CD4-positive, alpha-beta memory T cell (primary cell): ENCODE data around the gene H3-3A. TPM values are rescaled to one million over a fixed set of nuclear protein-coding genes. Genes with fewer than 3 reads are reported as not detected.
A peak's percentile ranks its signal among the peaks of the same experiment; 100 is the strongest.

Experiments used
- CTCF ChIA-PET: fragments of 350-600 bp; sonication (Branson Sonifier 250); formaldehyde crosslinking; loops from one replicate; lab custom pipeline; 2021; ENCODE audit warnings: inconsistent platforms; ENCODE audit not compliant: partially characterized antibody; lab: Charles Lee
- POLR2A ChIA-PET: fragments of 350-600 bp; sonication (Branson Sonifier 250); formaldehyde crosslinking; loops from one replicate; lab custom pipeline; 2021; ENCODE audit not compliant: partially characterized antibody; lab: Charles Lee
- DNase-seq, 5 donors: peaks; one replicate each; pipeline versions ENCODE4 v3.0.0 to v3.0.0-alpha.2; 2020 to 2022; ENCODE audit warnings: mixed read lengths in 1 of 5
- H3K27ac ChIP-seq: one replicate; pipeline ENCODE4 v1.7.0; 2013; ENCODE audit warnings: low read depth, low read length
- H3K27me3 ChIP-seq: 2 replicates; pipeline ENCODE4 v1.7.0; 2013; ENCODE audit warnings: mild to moderate bottlenecking, low read length, moderate library complexity; ENCODE audit not compliant: insufficient read depth
- H3K36me3 ChIP-seq: 2 replicates; pipeline ENCODE4 v1.7.0; 2013; ENCODE audit warnings: mild to moderate bottlenecking, low read length, moderate library complexity; ENCODE audit not compliant: insufficient read depth
- H3K4me1 ChIP-seq: 2 replicates; pipeline ENCODE4 v1.7.0; 2013; ENCODE audit warnings: mild to moderate bottlenecking, low read length, moderate library complexity; ENCODE audit not compliant: insufficient read depth
- H3K4me3 ChIP-seq, 2 donors: one replicate each; pipeline ENCODE4 v1.7.0; 2013; ENCODE audit warnings: low read length in 2 of 2, mild to moderate bottlenecking in 1 of 2
- H3K9me3 ChIP-seq, 2 donors: one replicate each; pipeline ENCODE4 v1.7.0; 2013; ENCODE audit warnings: low read length in 2 of 2, control low read depth in 1 of 2; ENCODE audit not compliant: control insufficient read depth in 1 of 2
- H3K27ac Mint-ChIP-seq, 7 donors: one replicate each; pipeline ENCODE4 v1.8.0; 2020 to 2021; ENCODE audit warnings: mixed read lengths in 7 of 7, mild to moderate bottlenecking in 6 of 7, inconsistent platforms in 3 of 7, moderate library complexity in 3 of 7
- H3K27me3 Mint-ChIP-seq, 2 donors: one replicate each; pipeline ENCODE4 v1.8.0; 2020 to 2021; ENCODE audit warnings: mixed read lengths in 2 of 2
- H3K36me3 Mint-ChIP-seq, 2 donors: one replicate each; pipeline ENCODE4 v1.8.0; 2020 to 2021; ENCODE audit warnings: mixed read lengths in 2 of 2, inconsistent platforms in 1 of 2, mild to moderate bottlenecking in 1 of 2
- H3K4me1 Mint-ChIP-seq, 4 donors: one replicate each; pipeline ENCODE4 v1.8.0; 2020 to 2021; ENCODE audit warnings: mixed read lengths in 4 of 4, mild to moderate bottlenecking in 1 of 4
- H3K4me3 Mint-ChIP-seq, 8 donors: one replicate each; pipeline ENCODE4 v1.8.0; 2020 to 2021; ENCODE audit warnings: mixed read lengths in 8 of 8, mild to moderate bottlenecking in 7 of 8, moderate library complexity in 6 of 8, inconsistent platforms in 3 of 8
- H3K9me3 Mint-ChIP-seq, 8 donors: one replicate each; pipeline ENCODE4 v1.8.0; 2020 to 2021; ENCODE audit warnings: mixed read lengths in 8 of 8, mild to moderate bottlenecking in 5 of 8, inconsistent platforms in 3 of 8, moderate library complexity in 1 of 8
- intact Hi-C: fragments of 100-400 bp; cut with micrococcal nuclease; formaldehyde crosslinking; loops from one replicate; pipeline ENCODE4 v1.15.1; 2023
- polyA plus RNA-seq, 2 donors: library from polyadenylated mRNA; unstranded; fragments of 300-500 nt; fragmentation: Illumina TruSeq; gene quantifications; one replicate each; pipeline ENCODE4 v1.2.3, GENCODE V29; 2021
- total RNA-seq, 2 experiments: library from RNA; stranded (reverse); gene quantifications; one replicate each; pipeline ENCODE4 v1.2.3, GENCODE V29; 2021

The H3-3A gene
- total and polyA plus RNA-seq, 4 experiments from 2014 or later, result 391 to 695 (median 518) TPM

DNA sequence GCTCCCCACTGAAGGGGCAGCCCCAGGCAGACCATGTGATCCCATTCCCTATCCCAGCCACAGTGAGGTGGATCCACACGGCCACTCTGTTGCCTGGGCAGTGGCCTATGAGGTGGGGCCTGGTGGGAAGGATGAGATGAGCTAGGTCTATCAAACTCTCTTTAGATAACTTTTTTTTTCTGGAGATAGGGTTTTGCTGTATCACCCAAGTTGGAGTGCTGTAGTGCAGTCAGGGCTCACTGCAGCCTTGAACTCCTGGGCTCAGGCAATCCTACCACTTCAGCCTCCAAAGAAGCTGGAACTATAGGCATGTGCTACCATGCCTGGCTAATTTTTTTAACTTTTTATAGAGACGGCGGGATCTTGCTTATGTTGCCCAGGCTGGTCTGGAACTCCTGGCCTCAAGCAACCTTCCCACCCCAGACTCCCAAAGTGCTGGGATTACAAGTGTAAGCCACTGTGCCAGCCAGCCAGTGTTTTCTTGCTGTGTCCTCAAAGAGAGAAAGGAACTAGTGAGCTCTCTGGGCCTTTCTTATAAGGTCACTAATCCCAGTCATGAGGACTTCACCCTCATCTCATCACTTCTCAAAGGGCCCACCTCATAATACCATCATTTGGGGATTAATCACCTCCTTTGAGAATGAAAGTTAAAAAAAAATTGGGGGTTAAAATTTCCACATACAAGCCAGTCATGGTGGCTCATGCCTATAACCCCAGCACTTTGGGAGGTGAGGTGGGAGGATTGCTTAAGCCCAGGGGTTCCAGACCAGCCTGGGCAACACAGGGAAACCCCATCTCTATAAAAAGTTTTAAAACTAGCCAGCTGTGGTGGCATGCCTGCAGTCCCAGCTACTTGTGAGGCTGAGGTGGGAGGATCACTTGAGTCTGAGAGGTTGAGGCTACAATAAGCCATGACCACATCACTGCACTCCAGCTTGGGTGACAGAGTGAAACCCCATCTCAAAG lies 36.6 kb downstream of the H3-3A start:
- DNase-seq, result no peak

DNA sequence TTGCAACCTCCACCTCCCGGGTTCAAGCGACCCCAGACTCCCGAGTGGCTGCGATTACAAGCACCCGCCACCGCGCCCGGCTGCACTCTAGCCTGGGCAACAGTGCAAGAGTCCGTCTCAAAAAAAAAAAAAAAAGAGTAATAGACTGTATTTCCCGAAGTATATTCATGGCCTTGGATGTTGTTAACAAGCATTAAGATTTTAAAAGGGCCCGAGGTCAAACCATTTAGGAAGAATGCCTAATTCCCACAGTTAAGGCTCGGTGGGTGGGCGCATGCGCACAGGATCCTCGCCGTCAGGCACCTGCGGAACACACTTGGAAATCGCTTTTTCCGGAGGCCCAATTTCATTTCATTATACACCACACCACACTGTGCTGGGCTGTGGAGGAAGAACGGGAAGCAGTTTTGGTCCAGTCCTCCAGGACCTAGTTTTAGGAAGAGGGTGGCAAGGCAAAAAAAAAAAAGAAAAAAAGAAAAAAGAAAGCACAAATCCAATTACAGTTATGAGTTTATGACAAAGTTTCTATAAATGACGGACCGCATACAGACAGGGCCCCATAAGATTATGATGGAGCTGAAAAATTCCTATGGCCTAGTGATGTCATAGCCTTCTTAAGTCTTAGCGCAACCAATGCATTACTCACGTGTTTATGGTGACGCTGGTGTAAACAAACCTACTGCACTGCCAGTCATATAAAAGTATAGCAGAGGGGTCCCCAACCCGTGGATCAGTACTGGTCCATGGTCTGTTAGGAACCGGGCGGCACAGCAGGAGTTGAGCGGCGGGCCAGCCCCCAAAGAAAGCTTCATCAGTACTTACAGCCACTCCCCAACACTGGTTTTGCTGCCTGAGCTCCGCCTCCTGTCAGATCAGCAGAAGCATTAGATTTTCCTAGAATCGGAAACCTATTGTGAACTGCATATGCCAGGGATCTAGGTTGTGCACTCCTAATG lies 38.2 kb downstream of the H3-3A start:
- POLR2A ChIA-PET, result interaction anchor here (0.8 to 2.4 kb wide), 2 partner anchors 11 to 38 kb away, joined by 3 to 10 read pairs; partner anchors contain the start of gene H3-3A

More for the DNA sequence above, 36.6 kb downstream of the H3-3A start:
- H3K4me1 ChIP-seq, result peaks cover 14% of the 10 kb centered on the region
- Mint-ChIP-seq H3K4me1 (peaks cover 7 to 19% (median 12%) of the 10 kb centered on the region in 4 donors), H3K4me3 (peak overlapping the region in 3 of 8 donors; percentile 86 to 91 (median 89)), H3K36me3 (no peaks in the 10 kb centered on the region), H3K9me3 (no peaks in the 10 kb centered on the region), H3K27me3 (peaks cover 8% of the 10 kb centered on the region in 2 donors), H3K27ac (no peak overlapping the region)
- H3K4me3 ChIP-seq, result no peak overlapping the region
- no peaks in the 10 kb centered on the region for H3K27me3 ChIP-seq
- H3K36me3 ChIP-seq, result no peaks in the 10 kb centered on the region
- CTCF ChIA-PET, result interaction anchor here (0.6 to 1.7 kb wide), 5 partner anchors 8 to 99 kb away, joined by 3 to 5 read pairs (median 3); no protein-coding TSS in a partner anchor
- no peak overlapping the region for H3K27ac ChIP-seq
- POLR2A ChIA-PET, result interaction anchor here (2.4 kb wide), 1 partner anchor 12 kb away, joined by 10 read pairs; no protein-coding TSS in a partner anchor
- intact Hi-C loops, result no loop called here
- no peaks in the 10 kb centered on the region for H3K9me3 ChIP-seq

GRCh38 chr1:226104671-226105121 lies 42.2 kb downstream of the H3-3A start:
- no peak overlapping the region for H3K4me3 Mint-ChIP-seq
- intact Hi-C loops, result no loop called here
- Histone ChIP-seq H3K4me1 (peaks cover 18% of the 10 kb centered on the region), H3K9me3 (no peaks in the 10 kb centered on the region), H3K4me3 (no peak overlapping the region), H3K27me3 (no peaks in the 10 kb centered on the region), H3K36me3 (no peaks in the 10 kb centered on the region), H3K27ac (no peak overlapping the region)
- H3K36me3 Mint-ChIP-seq, result peaks cover 0 to 2% of the 10 kb centered on the region in 2 donors
- H3K27me3 Mint-ChIP-seq, result peaks cover 0 to 2% of the 10 kb centered on the region in 2 donors
- no peaks in the 10 kb centered on the region for H3K9me3 Mint-ChIP-seq
- ChIA-PET POLR2A (interaction anchor here (1.0 kb wide), 1 partner anchor 39 kb away, joined by 3 read pairs; no protein-coding TSS in a partner anchor), CTCF (interaction anchor here (0.9 kb wide), 1 partner anchor 22 kb away, joined by 3 read pairs; no protein-coding TSS in a partner anchor)
- DNase-seq, result no peak
- H3K27ac Mint-ChIP-seq, result no peak overlapping the region
- peaks cover 13 to 27% (median 15%) of the 10 kb centered on the region in 4 donors for H3K4me1 Mint-ChIP-seq

More for the DNA sequence above, 38.2 kb downstream of the H3-3A start:
- Mint-ChIP-seq H3K4me1 (peaks cover 9 to 23% (median 12%) of the 10 kb centered on the region in 4 donors), H3K9me3 (no peaks in the 10 kb centered on the region), H3K4me3 (peak overlapping the region; percentile 83 to 93 (median 89)), H3K27me3 (peaks cover 5% of the 10 kb centered on the region in 2 donors), H3K36me3 (no peaks in the 10 kb centered on the region), H3K27ac (peak overlapping the region in 6 of 7 donors; percentile 6 to 82 (median 65))
- CTCF ChIA-PET, result interaction anchor here (1.0 to 1.5 kb wide), 2 partner anchors 9 to 25 kb away, joined by 3 read pairs; no protein-coding TSS in a partner anchor
- peak; percentile 29 to 49 (median 34) for DNase-seq
- no peak overlapping the region for H3K27ac ChIP-seq
- peak overlapping the region; percentile 16 to 47 for H3K4me3 ChIP-seq
- H3K36me3 ChIP-seq, result no peaks in the 10 kb centered on the region
- no peaks in the 10 kb centered on the region for H3K9me3 ChIP-seq
- intact Hi-C loops, result no loop called here
- no peaks in the 10 kb centered on the region for H3K27me3 ChIP-seq
- peaks cover 14% of the 10 kb centered on the region for H3K4me1 ChIP-seq

DNA sequence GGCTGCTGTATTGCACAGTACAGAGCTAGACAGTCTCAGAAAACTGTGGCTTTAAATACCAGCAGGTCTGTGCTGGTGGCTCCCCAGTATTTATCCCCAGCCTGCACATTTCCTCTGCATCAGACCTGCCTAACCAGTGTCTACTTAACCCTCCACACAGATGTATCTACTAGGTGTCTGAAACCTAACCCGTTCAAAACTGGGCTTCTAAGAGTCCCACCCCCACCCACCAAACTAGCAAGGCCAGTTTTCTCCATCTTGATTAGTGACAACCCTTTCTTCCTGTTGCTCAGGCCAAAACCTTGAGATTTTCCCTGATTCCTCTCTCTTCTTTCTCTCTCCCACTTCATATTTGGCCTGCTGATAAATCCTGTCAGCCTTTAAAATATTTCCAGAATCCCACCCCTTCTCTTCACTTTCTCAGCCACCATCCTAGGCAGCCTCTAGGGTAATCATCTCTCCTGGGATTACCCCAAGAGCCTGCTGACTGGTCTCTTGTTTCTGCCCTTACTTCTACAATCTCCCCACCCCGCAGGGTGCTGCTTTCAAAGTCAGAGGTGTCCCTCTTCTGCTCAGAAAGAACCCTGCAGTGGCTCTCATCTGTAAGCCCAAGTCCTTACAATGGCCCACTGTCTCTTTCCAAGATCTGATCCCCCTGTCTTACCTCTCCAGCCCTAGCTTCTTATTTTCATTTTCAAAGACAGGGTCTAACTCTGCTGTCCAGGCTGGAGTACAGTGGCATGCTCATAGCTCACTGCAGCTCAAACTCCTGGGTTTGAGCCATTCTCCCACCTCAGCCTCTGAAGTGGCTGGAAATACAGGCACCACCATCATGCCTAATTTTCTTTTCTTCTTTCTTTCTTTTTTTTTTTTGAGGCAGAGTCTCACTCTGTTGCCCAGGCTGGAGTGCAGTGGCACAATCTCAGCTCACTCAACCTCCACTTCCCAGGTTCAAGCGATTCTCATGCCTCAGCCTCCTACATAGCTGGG lies 45.2 kb downstream of the H3-3A start:
- Mint-ChIP-seq H3K27me3 (no peaks in the 10 kb centered on the region), H3K9me3 (no peaks in the 10 kb centered on the region), H3K27ac (peak overlapping the region in 6 of 7 donors; percentile 5 to 86 (median 28)), H3K4me3 (peak overlapping the region in 2 of 8 donors; percentile 13 to 36), H3K36me3 (peaks cover 0 to 3% of the 10 kb centered on the region in 2 donors), H3K4me1 (peaks cover 5 to 21% (median 15%) of the 10 kb centered on the region in 4 donors)
- Histone ChIP-seq H3K4me3 (no peak overlapping the region), H3K27me3 (no peaks in the 10 kb centered on the region), H3K36me3 (no peaks in the 10 kb centered on the region), H3K9me3 (no peaks in the 10 kb centered on the region), H3K27ac (no peak overlapping the region), H3K4me1 (peaks cover 13% of the 10 kb centered on the region)
- CTCF ChIA-PET, result interaction anchor here (0.7 to 5.6 kb wide), 6 partner anchors 10 to 681 kb away, joined by 3 to 44 read pairs (median 12); no protein-coding TSS in a partner anchor
- POLR2A ChIA-PET, result interaction anchor here (4.1 kb wide), 1 partner anchor 45 kb away, joined by 41 read pairs; the partner anchor contains the start of gene H3-3A
- intact Hi-C loops, result loop anchor here (2.0 kb wide), 1 partner anchor 25 kb away; no protein-coding TSS in a partner anchor
- no peak for DNase-seq

DNA sequence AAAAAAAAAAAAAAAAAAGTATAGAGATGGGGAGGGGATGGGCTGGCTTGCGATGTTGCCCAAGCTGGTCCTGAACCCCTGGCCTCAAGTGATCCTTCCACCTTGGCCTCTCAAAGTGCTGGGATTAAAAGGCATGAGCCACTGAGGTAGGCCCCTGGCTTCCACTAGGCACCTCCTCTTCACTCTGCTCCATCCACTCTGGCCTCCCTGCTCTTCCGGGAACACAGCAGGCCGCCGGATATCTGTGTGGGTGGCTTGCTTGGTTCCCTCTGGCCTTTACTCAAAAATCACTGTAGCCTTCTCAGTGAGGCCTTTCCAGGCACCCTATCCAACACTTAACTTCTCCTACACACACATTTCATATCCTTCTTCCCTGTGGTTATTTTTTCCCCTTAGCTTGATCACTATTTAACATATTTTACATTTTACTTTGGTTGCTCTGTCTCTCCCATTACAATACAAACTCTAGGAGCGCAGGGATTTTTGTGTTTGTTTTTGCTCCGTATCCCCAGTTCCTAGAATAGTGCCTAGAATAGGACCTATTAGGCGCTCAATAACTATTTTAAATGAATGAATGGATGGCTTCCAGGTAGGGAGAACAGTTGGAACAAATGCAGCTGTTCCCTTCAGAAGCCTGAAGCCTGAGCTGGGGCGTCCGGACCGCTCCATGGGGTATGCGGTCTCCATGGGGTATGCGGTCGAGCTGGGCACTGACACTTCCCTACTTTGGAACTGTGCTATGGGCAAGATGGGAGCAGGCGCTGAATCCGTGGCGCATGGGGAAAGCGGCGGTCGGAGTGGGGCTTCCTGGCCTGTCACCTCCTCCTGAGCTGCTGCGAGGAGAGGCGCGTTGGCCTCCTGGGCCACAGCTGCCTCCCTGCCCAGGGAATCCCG lies 46.7 kb downstream of the H3-3A start:
- Histone ChIP-seq H3K4me3 (no peak overlapping the region), H3K27me3 (no peaks in the 10 kb centered on the region), H3K4me1 (peaks cover 13% of the 10 kb centered on the region), H3K36me3 (no peaks in the 10 kb centered on the region), H3K27ac (peak overlapping the region; percentile 48), H3K9me3 (no peaks in the 10 kb centered on the region)
- Mint-ChIP-seq H3K9me3 (no peaks in the 10 kb centered on the region), H3K36me3 (peaks cover 0 to 3% of the 10 kb centered on the region in 2 donors), H3K4me1 (peaks cover 5 to 21% (median 13%) of the 10 kb centered on the region in 4 donors), H3K27me3 (no peaks in the 10 kb centered on the region), H3K4me3 (peak overlapping the region; percentile 90 to 94 (median 92)), H3K27ac (peak overlapping the region; percentile 76 to 94 (median 88))
- ChIA-PET POLR2A (interaction anchor here (0.5 to 4.1 kb wide), 9 partner anchors 14 to 664 kb away, joined by 3 to 41 read pairs (median 6); partner anchors contain the start of genes H3-3A and SDE2), CTCF (interaction anchor here (0.6 to 5.6 kb wide), 6 partner anchors 11 to 200 kb away, joined by 3 to 44 read pairs (median 12); partner anchors contain the start of gene LIN9)
- DNase-seq, result no peak
- intact Hi-C loops, result loop anchor here (1.0 to 2.0 kb wide), 2 partner anchors 12 to 26 kb away; no protein-coding TSS in a partner anchor
